Central memory CD4-positive, alpha-beta T cell (primary cell): ENCODE results near the gene CA7.
A peak's percentile ranks its signal among the peaks of the same experiment; 100 is the strongest.

ENCODE experiments used
- DNase-seq: peaks from one replicate; pipeline ENCODE4 v3.0.0; 2022
- total RNA-seq, 3 experiments: gene quantifications; one replicate each; lab custom pipeline; 2026; lab: John Stamatoyannopoulos, UW

Gene CA7
- total RNA-seq: 0 reads per million in 3 experiments

- DNase-seq: no peak
Observed at GRCh38 chr16:66844342-66845079, at the start of gene CA7. Gene CA7 (plus strand): TSS chr16:66844414. CDS start chr16:66844488, 74 bp downstream.

GRCh38 chr16:66798161-66798560, 46.1 kb upstream of the CA7 start:
- no peak for DNase-seq

- DNase-seq: no peak
Observed at GRCh38 chr16:66800856-66801255, 43.4 kb upstream of the CA7 start.

GRCh38 chr16:66801320-66802105, 42.7 kb upstream of the CA7 start, which contains the start of gene TERB1:
Gene TERB1 (minus strand): TSS chr16:66801584. CDS start chr16:66796798, 4,786 bp downstream.
- no peak for DNase-seq

- DNase-seq: no peak
Observed at GRCh38 chr16:66802159-66802558, 42.1 kb upstream of the CA7 start.

GRCh38 chr16:66809765-66810164, 34.4 kb upstream of the CA7 start:
- DNase-seq: no peak

GRCh38 chr16:66810391-66810790, 33.8 kb upstream of the CA7 start:
- no peak for DNase-seq

GRCh38 chr16:66811043-66811442, 33.2 kb upstream of the CA7 start:
- no peak for DNase-seq

- DNase-seq: no peak
Observed at GRCh38 chr16:66814734-66815133, 29.5 kb upstream of the CA7 start.

- DNase-seq: no peak
Observed at GRCh38 chr16:66824006-66824405, 20.2 kb upstream of the CA7 start.

- DNase-seq: peak; percentile 89
Observed at GRCh38 chr16:66830422-66831404, 13.5 kb upstream of the CA7 start, which contains the start of gene NAE1. Gene NAE1 (minus strand): TSS chr16:66830976. CDS start chr16:66830899, 77 bp downstream.

GRCh38 chr16:66832190-66832589, 12.0 kb upstream of the CA7 start:
- DNase-seq: no peak

- no peak for DNase-seq
Observed at GRCh38 chr16:66832661-66833305, 11.4 kb upstream of the CA7 start.

- no peak for DNase-seq
Observed at GRCh38 chr16:66834746-66835145, 9.5 kb upstream of the CA7 start.

- no peak for DNase-seq
Observed at GRCh38 chr16:66840883-66841282, 3.3 kb upstream of the CA7 start.

- DNase-seq: no peak
Observed at GRCh38 chr16:66841366-66841765, 2.8 kb upstream of the CA7 start.

GRCh38 chr16:66842765-66843164, 1.4 kb upstream of the CA7 start:
- no peak for DNase-seq

GRCh38 chr16:66843191-66843590, 1.0 kb upstream of the CA7 start:
- DNase-seq: no peak

GRCh38 chr16:66844009-66844341, 239 bp upstream of the CA7 start:
- no peak for DNase-seq

GRCh38 chr16:66845080-66845410, 831 bp downstream of the CA7 start:
- no peak for DNase-seq

GRCh38 chr16:66845791-66846221, 1.6 kb downstream of the CA7 start:
- no peak for DNase-seq

- no peak for DNase-seq
Observed at GRCh38 chr16:66846266-66846665, 2.1 kb downstream of the CA7 start.
